SK-N-SH (cell line): ENCODE data around the gene C8G. TPM values are rescaled to one million over a fixed set of nuclear protein-coding genes. Genes with fewer than 3 reads are reported as not detected.

ENCODE experiments used
- CTCF ChIA-PET: fragments of 300-600, 350-600 bp; formaldehyde crosslinking; extraction: SDS; loops from one replicate; lab custom pipeline; 2021; lab: Yijun Ruan, JAX
- POLR2A ChIA-PET: fragments of 350-600 bp; sonication (Branson Sonifier 250); formaldehyde crosslinking; extraction: SDS; loops from one replicate; lab custom pipeline; 2020; ENCODE audit warnings: antibody characterized with exemption, inconsistent platforms; lab: Yijun Ruan, JAX
- DNase-seq: peaks from one replicate; pipeline ENCODE4 v3.0.0; 2012
- H2AFZ ChIP-seq: fragments of 200-600 bp; sonication (generic); 2 replicates; pipeline ENCODE4 v1.8.1; 2016; ENCODE audit warnings: antibody characterized with exemption, mild to moderate bottlenecking, low read depth
- H3F3A ChIP-seq: fragments of 200-600 bp; sonication (generic); replicated peaks from 2 replicates; pipeline ENCODE3; 2016; ENCODE audit warnings: antibody characterized with exemption, mild to moderate bottlenecking; ENCODE audit not compliant: insufficient read depth
- H3K27ac ChIP-seq, 2 experiments: fragments of 200-500 bp in 1 of 2; fragments of 200-600 bp in 1 of 2; sonication (Bioruptor generic) in 1 of 2; sonication (generic), shearing (Covaris generic) in 1 of 2; 2 replicates each; pipeline versions ENCODE4 v1.5.1 to v1.6.1; 2014 to 2016; ENCODE audit warnings: low read depth in 2 of 2, inconsistent platforms in 1 of 2, low read length in 1 of 2, mild to moderate bottlenecking in 1 of 2, mixed read lengths in 1 of 2
- H3K27me3 ChIP-seq: fragments of 200-600 bp; sonication (generic), shearing (Covaris generic); 2 replicates; pipeline ENCODE4 v1.6.1; 2016; ENCODE audit warnings: mixed run types; ENCODE audit not compliant: insufficient read depth
- H3K36me3 ChIP-seq, 2 experiments: fragments of 200-500 bp in 1 of 2; fragments of 200-600 bp in 1 of 2; sonication (Bioruptor generic) in 1 of 2; sonication (generic) in 1 of 2; replicated peaks in 1 of 2; 2 replicates each; pipeline versions ENCODE3 to v1.5.1; 2014 to 2016; ENCODE audit warnings: low read length in 1 of 2, mild to moderate bottlenecking in 1 of 2; ENCODE audit not compliant: insufficient read depth in 2 of 2, control insufficient read depth in 1 of 2
- H3K4me1 ChIP-seq, 2 experiments: fragments of 200-500 bp in 1 of 2; fragments of 200-600 bp in 1 of 2; sonication (Bioruptor generic) in 1 of 2; sonication (generic), shearing (Covaris generic) in 1 of 2; 2 replicates each; pipeline versions ENCODE4 v1.5.1 to v1.6.1; 2014 to 2016; ENCODE audit warnings: low read depth in 1 of 2, low read length in 1 of 2, mixed run types in 1 of 2; ENCODE audit not compliant: insufficient read depth in 2 of 2, control insufficient read depth in 1 of 2
- H3K4me2 ChIP-seq: fragments of 200-600 bp; sonication (generic), shearing (Covaris generic); 2 replicates; pipeline ENCODE4 v1.6.1; 2017; ENCODE audit warnings: mixed run types
- H3K4me3 ChIP-seq, 2 experiments: fragments of 200-500 bp in 1 of 2; fragments of 200-600 bp in 1 of 2; sonication (Bioruptor generic) in 1 of 2; sonication (generic), shearing (Covaris generic) in 1 of 2; 2 replicates each; pipeline versions ENCODE4 v1.5.1 to v1.8.1; 2014 to 2016; ENCODE audit warnings: low read depth in 2 of 2, inconsistent platforms in 1 of 2, low read length in 1 of 2, mild to moderate bottlenecking in 1 of 2, mixed read lengths in 1 of 2, moderate library complexity in 1 of 2
- H3K79me2 ChIP-seq: fragments of 200-600 bp; sonication (generic); 2 replicates; pipeline ENCODE4 v1.8.1; 2017; ENCODE audit warnings: mild to moderate bottlenecking; ENCODE audit not compliant: insufficient read depth
- H3K9ac ChIP-seq: fragments of 200-600 bp; sonication (generic); 2 replicates; pipeline ENCODE4 v1.6.1; 2017; ENCODE audit warnings: mixed run types
- H3K9me2 ChIP-seq: fragments of 200-600 bp; sonication (generic); 2 replicates; pipeline ENCODE4 v1.6.1; 2017; ENCODE audit warnings: mixed run types
- H3K9me3 ChIP-seq: fragments of 200-600 bp; sonication (generic); 2 replicates; pipeline ENCODE4 v1.6.1; 2017; ENCODE audit warnings: mixed run types, mild to moderate bottlenecking, moderate library complexity
- H4K20me1 ChIP-seq: fragments of 200-600 bp; sonication (generic); 2 replicates; pipeline ENCODE4 v1.6.1; 2017; ENCODE audit warnings: mild to moderate bottlenecking, mixed run types; ENCODE audit not compliant: insufficient read depth
- CHD2 ChIP-seq: fragments of 150-350 bp; IDR thresholded peaks from 2 replicates; pipeline ENCODE4 v1.6.1; 2018; ENCODE audit warnings: low read length; ENCODE audit not compliant: partially characterized antibody
- FOXJ3 ChIP-seq: sonication (generic); formaldehyde crosslinking; IDR thresholded peaks from 2 replicates; pipeline ENCODE4 v1.5.1; 2020; ENCODE audit warnings: mild to moderate bottlenecking, missing genetic modification reagents
- FOXM1 ChIP-seq: IDR thresholded peaks from 2 replicates; pipeline ENCODE4 v1.4.0; 2012; ENCODE audit warnings: low read depth, mild to moderate bottlenecking
- MXI1 ChIP-seq: IDR thresholded peaks from 2 replicates; pipeline ENCODE4 v1.6.1; 2012; ENCODE audit warnings: mild to moderate bottlenecking, low read depth, low read length, improper control_type of control experiment
- NFIC ChIP-seq: IDR thresholded peaks from 2 replicates; pipeline ENCODE4 v1.4.0; 2012; ENCODE audit warnings: borderline replicate concordance
- PBX3 ChIP-seq: IDR thresholded peaks from 2 replicates; pipeline ENCODE4; 2012
- RCOR1 ChIP-seq: fragments of 150-350 bp; IDR thresholded peaks from 2 replicates; pipeline ENCODE4 v1.6.1; 2017; ENCODE audit warnings: antibody characterized with exemption, low read length
- REST ChIP-seq: IDR thresholded peaks from 2 replicates; pipeline ENCODE4 v1.6.1; 2012; ENCODE audit warnings: mild to moderate bottlenecking, low read depth, low read length, moderate library complexity
- RFX5 ChIP-seq: IDR thresholded peaks from 2 replicates; pipeline ENCODE4 v1.6.1; 2012; ENCODE audit warnings: mild to moderate bottlenecking, improper control_type of control experiment, low read length
- SMC3 ChIP-seq: IDR thresholded peaks from 2 replicates; pipeline ENCODE4 v1.6.1; 2012; ENCODE audit warnings: low read depth, low read length, improper control_type of control experiment
- TAF1 ChIP-seq: IDR thresholded peaks from 2 replicates; pipeline ENCODE4 v1.6.1; 2012; ENCODE audit warnings: low read depth, mild to moderate bottlenecking, low read length, moderate library complexity, borderline replicate concordance
- TEAD4 ChIP-seq: IDR thresholded peaks from 2 replicates; pipeline ENCODE4 v1.4.0; 2012; ENCODE audit warnings: mild to moderate bottlenecking, borderline replicate concordance; ENCODE audit not compliant: insufficient read depth
- USF1 ChIP-seq: IDR thresholded peaks from 2 replicates; pipeline ENCODE4 v1.4.0; 2012; ENCODE audit warnings: low read depth, borderline replicate concordance
- USF2 ChIP-seq: fragments of 150-350 bp; IDR thresholded peaks from 2 replicates; pipeline ENCODE4 v1.6.1; 2017; ENCODE audit warnings: antibody characterized with exemption, low read length, low read depth, borderline replicate concordance
- YY1 ChIP-seq: IDR thresholded peaks from 2 replicates; pipeline ENCODE4 v1.4.0; 2012; ENCODE audit warnings: low read depth, mild to moderate bottlenecking
- WGBS: methylation state at CpG from one replicate; pipeline ENCODE4 v1.1.6; 2017; ENCODE audit warnings: low lambda C conversion rate; 5-methylcytosine and 5-hydroxymethylcytosine counted together
- polyA plus RNA-seq, 3 experiments: library from polyadenylated mRNA; depleted of rRNA; stranded (reverse); fragments of >200 nt; gene quantifications; 2 replicates each; pipeline ENCODE4 v1.2.3, GENCODE V29; 2012

C8G gene
- polyA plus RNA-seq, 1 of the 3 experiments (the other 2 are of a cell fraction) = 0.28 TPM

GRCh38 chr9:136973618-136974617 lies 28.9 kb downstream of the C8G start:
- peaks cover 0 to 25% of the 10 kb centered on the region in 2 experiments; a peak in 1 of 4 replicates for H3K4me1 ChIP-seq
- no peaks in the 10 kb centered on the region for H3K9me2 ChIP-seq
- H3F3A ChIP-seq = no peaks in the 10 kb centered on the region
- DNase-seq = no peak
- H3K79me2 ChIP-seq = no peaks in the 10 kb centered on the region
- no peaks in the 10 kb centered on the region for H4K20me1 ChIP-seq
- no peak overlapping the region for H2AFZ ChIP-seq
- H3K36me3 ChIP-seq = no peaks in the 10 kb centered on the region
- no peak for TF ChIP-seq YY1
- TF ChIP-seq RCOR1 = no peak
- no peak for TF ChIP-seq FOXM1
- TF ChIP-seq NFIC = no peak
- no peak for TF ChIP-seq RFX5
- no peak for TF ChIP-seq TAF1
- TF ChIP-seq TEAD4 = no peak
- TF ChIP-seq FOXJ3 (CRISPR knock-in tag) = no peak
- no peak for TF ChIP-seq MXI1
- TF ChIP-seq USF2 = no peak
- no peak for TF ChIP-seq REST
- no peak for TF ChIP-seq PBX3
- no peak for TF ChIP-seq USF1
- TF ChIP-seq CHD2 = no peak
- TF ChIP-seq SMC3 = no peak
- CTCF ChIA-PET = interaction anchor here (0.7 to 4.4 kb wide), 2 partner anchors 26 to 61 kb away, joined by 3 to 24 read pairs; no protein-coding TSS in a partner anchor
- no peaks in the 10 kb centered on the region for H3K27me3 ChIP-seq
- H3K4me2 ChIP-seq = no peak overlapping the region
- no peak overlapping the region for H3K4me3 ChIP-seq
- no peak overlapping the region for H3K9ac ChIP-seq
- no peak overlapping the region for H3K27ac ChIP-seq
- WGBS = 81% methylated on average over 14 of the region's 29 CpGs
- POLR2A ChIA-PET = interaction anchor here (1.5 kb wide), 1 partner anchor 23 kb away, joined by 4 read pairs; no protein-coding TSS in a partner anchor
- H3K9me3 ChIP-seq = no peaks in the 10 kb centered on the region
